ENCODE results near the gene ANGPT4. TPM values are rescaled to one million over a fixed set of nuclear protein-coding genes. Genes with fewer than 3 reads are reported as not detected.
"Not testable (repeated sequence)": the region's sequence is repeated elsewhere in the genome, so short reads cannot be mapped to it uniquely, and the experiment has no call there.

Gene ANGPT4
- total and polyA plus RNA-seq, 2 of the 13 experiments (the other 11 are each of a cell fraction or from before 2014, with no cell fraction given) = not detected

GRCh38 chr20:904039-904545 is 12.0 kb downstream of the ANGPT4 start (continued):
- TF ChIP-seq ATF4 (CRISPR knock-in tag; IDR thresholded peaks at IDR 0.05) = no peak

- ATAC-seq; H3K4me3 ChIP-seq (replicated peaks in 1 of 3; ENCODE audit: insufficient read depth in 1 of 3, low read depth in 2 of 3, low read length in 3 of 3); H3K4me1 ChIP-seq (ENCODE audit: insufficient read depth, low read length); H3K9ac ChIP-seq (ENCODE audit: insufficient read depth, low read depth, low read length); H4K20me1 ChIP-seq (ENCODE audit: insufficient read depth, low read length); BruUV-seq (replicated peaks); H3K79me2 ChIP-seq (ENCODE audit: insufficient read depth, low read length); in situ Hi-C loops (cut with HindIII; ENCODE audit: extremely low pct_ligation_motif_present, low pct_unique_long_range_greater_than_20kb); FAIRE-seq; H3K4me2 ChIP-seq (ENCODE audit: low read depth, low read length); H2AFZ ChIP-seq (ENCODE audit: low read length); H3K36me3 ChIP-seq (replicated peaks in 1 of 2; ENCODE audit: control insufficient read depth in 1 of 2, insufficient read depth in 2 of 2, low read length in 2 of 2); intact Hi-C loops (cut with micrococcal nuclease; ENCODE audit: unreplicated experiment); POLR2A ChIA-PET; H3K27ac ChIP-seq (ENCODE audit: extremely low read length, insufficient read depth, low read length); CTCF ChIA-PET (ENCODE audit: low intra/inter-chr PET ratio, low total read pairs); DNase-seq (ENCODE audit: low spot score); H3K9me3 ChIP-seq (ENCODE audit: low read length): not testable (repeated sequence)
- peaks cover 5 to 16% of the 10 kb centered on the region in 2 experiments; a peak in 4 of 5 replicates for H3K27me3 ChIP-seq (ENCODE audit: control insufficient read depth in 1 of 2, insufficient read depth in 2 of 2, low read length in 2 of 2)
- 56% methylated on average over 6 of the region's 6 CpGs for WGBS (ENCODE audit: low lambda C conversion rate)
These were observed 18.7 kb downstream of the ANGPT4 start for GRCh38 chr20:897436-897835.

- no peak overlapping the region for H3K9ac ChIP-seq (ENCODE audit: insufficient read depth, low read depth, low read length)
- in situ Hi-C loops (cut with HindIII; ENCODE audit: extremely low pct_ligation_motif_present, low pct_unique_long_range_greater_than_20kb) = no loop called here
- ATAC-seq = no peak
These were observed 19.6 kb downstream of the ANGPT4 start for GRCh38 chr20:896501-897025.

GRCh38 chr20:892371-892770 is 23.8 kb downstream of the ANGPT4 start:
- peaks cover 7 to 25% of the 10 kb centered on the region in 2 experiments; a peak in 3 of 5 replicates for H3K27me3 ChIP-seq (ENCODE audit: control insufficient read depth in 1 of 2, insufficient read depth in 2 of 2, low read length in 2 of 2)
- in situ Hi-C loops (cut with HindIII; ENCODE audit: extremely low pct_ligation_motif_present, low pct_unique_long_range_greater_than_20kb); FAIRE-seq; H2AFZ ChIP-seq (ENCODE audit: low read length); H3K9ac ChIP-seq (ENCODE audit: insufficient read depth, low read depth, low read length); H3K36me3 ChIP-seq (replicated peaks in 1 of 2; ENCODE audit: control insufficient read depth in 1 of 2, insufficient read depth in 2 of 2, low read length in 2 of 2); intact Hi-C loops (cut with micrococcal nuclease; ENCODE audit: unreplicated experiment); H3K4me1 ChIP-seq (ENCODE audit: insufficient read depth, low read length); CTCF ChIA-PET (ENCODE audit: low intra/inter-chr PET ratio, low total read pairs); BruUV-seq (replicated peaks); H3K27ac ChIP-seq (ENCODE audit: extremely low read length, insufficient read depth, low read length); ATAC-seq; H3K9me3 ChIP-seq (ENCODE audit: low read length); H3K79me2 ChIP-seq (ENCODE audit: insufficient read depth, low read length); H4K20me1 ChIP-seq (ENCODE audit: insufficient read depth, low read length); H3K4me3 ChIP-seq (replicated peaks in 1 of 3; ENCODE audit: insufficient read depth in 1 of 3, low read depth in 2 of 3, low read length in 3 of 3); H3K4me2 ChIP-seq (ENCODE audit: low read depth, low read length); POLR2A ChIA-PET; DNase-seq (ENCODE audit: low spot score): not testable (repeated sequence)
- 7% methylated on average over 5 of the region's 5 CpGs for WGBS (ENCODE audit: low lambda C conversion rate)

More at GRCh38 chr20:896501-897025, 19.6 kb downstream of the ANGPT4 start:
- FAIRE-seq (no peak), DNase-seq (ENCODE audit: low spot score) (no peak)
- TF ChIP-seq DRAP1 (CRISPR knock-in tag; IDR thresholded peaks at IDR 0.05) (no peak), ZNF776 (CRISPR knock-in tag; IDR thresholded peaks at IDR 0.05) (no peak), ZNF430 (CRISPR knock-in tag; IDR thresholded peaks at IDR 0.05) (no peak), NAIF1 (CRISPR knock-in tag; IDR thresholded peaks at IDR 0.05; ENCODE audit: borderline replicate concordance) (no peak), JUN (CRISPR knock-in tag; IDR thresholded peaks at IDR 0.05) (no peak), ZNF180 (CRISPR knock-in tag; IDR thresholded peaks at IDR 0.05; ENCODE audit: borderline replicate concordance, low read depth) (no peak), SMAD9 (CRISPR knock-in tag; IDR thresholded peaks at IDR 0.05) (no peak), ZNF496 (CRISPR knock-in tag; IDR thresholded peaks at IDR 0.05; ENCODE audit: insufficient replicate concordance) (no peak)
- no peak overlapping the region for H2AFZ ChIP-seq (ENCODE audit: low read length)
- no TSS peak for BruUV-seq (replicated peaks)
- H3K4me3 ChIP-seq (replicated peaks in 1 of 3; ENCODE audit: insufficient read depth in 1 of 3, low read depth in 2 of 3, low read length in 3 of 3) = no peak overlapping the region
- no peak overlapping the region for H3K27ac ChIP-seq (ENCODE audit: extremely low read length, insufficient read depth, low read length)
- ChIA-PET CTCF (ENCODE audit: low intra/inter-chr PET ratio, low total read pairs) (no interaction called here), POLR2A (no interaction called here)
- H3K4me2 ChIP-seq (ENCODE audit: low read depth, low read length) = no peak overlapping the region
- H3K27me3 ChIP-seq (ENCODE audit: control insufficient read depth in 1 of 2, insufficient read depth in 2 of 2, low read length in 2 of 2) = peaks cover 5 to 20% of the 10 kb centered on the region in 2 experiments; a peak in 4 of 5 replicates
- H3K36me3 ChIP-seq (replicated peaks in 1 of 2; ENCODE audit: control insufficient read depth in 1 of 2, insufficient read depth in 2 of 2, low read length in 2 of 2) = no peaks in the 10 kb centered on the region
- intact Hi-C loops (cut with micrococcal nuclease; ENCODE audit: unreplicated experiment) = no loop called here
- no peaks in the 10 kb centered on the region for H3K9me3 ChIP-seq (ENCODE audit: low read length)
- H3K4me1 ChIP-seq (ENCODE audit: insufficient read depth, low read length) = no peaks in the 10 kb centered on the region
- 35% methylated on average over 6 of the region's 6 CpGs for WGBS (ENCODE audit: low lambda C conversion rate)
- H3K79me2 ChIP-seq (ENCODE audit: insufficient read depth, low read length) = no peaks in the 10 kb centered on the region
- no peaks in the 10 kb centered on the region for H4K20me1 ChIP-seq (ENCODE audit: insufficient read depth, low read length)
